Measurements from ENCODE around the gene MRPL52. TPM values are rescaled to one million over a fixed set of nuclear protein-coding genes. Genes with fewer than 3 reads are reported as not detected.

MRPL52 gene
- total RNA-seq, 1 experiment from 2014 or later = 89.5 TPM

DNA sequence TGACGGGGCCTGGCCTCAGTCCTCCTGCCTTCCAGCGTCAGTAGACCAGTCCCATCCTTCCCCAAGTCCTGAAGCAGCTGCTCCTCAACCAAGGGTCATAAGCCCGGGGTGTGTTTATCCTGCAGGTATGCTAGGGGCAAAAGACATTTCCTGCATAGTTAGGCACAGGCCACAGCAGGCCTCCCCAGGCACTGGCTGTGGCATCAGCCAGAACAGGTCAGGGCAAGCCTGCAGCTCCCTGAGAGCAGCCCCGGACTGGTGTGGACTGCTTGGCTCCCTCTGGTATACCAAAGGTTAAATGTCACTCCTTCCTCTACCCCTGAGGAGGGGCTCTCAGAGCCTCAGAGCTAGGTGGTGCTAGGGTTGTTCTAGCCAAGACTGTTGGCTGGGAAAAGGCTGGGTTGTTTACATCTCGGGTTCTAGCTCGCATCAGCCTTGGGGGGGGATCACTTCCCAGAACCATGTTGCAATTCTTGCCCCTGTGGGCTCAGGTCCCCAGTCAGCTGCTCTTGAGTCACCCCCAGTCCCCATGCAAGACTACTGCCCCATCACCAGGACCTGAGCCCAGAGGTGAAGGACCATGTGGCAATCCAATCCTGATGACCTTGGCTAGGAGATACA, 9.6 kb downstream of the MRPL52 start:
- intact Hi-C loops (cut with micrococcal nuclease; ENCODE audit: unreplicated experiment) (no loop called here), in situ Hi-C loops (cut with HindIII; ENCODE audit: low pct_unique_long_range_greater_than_20kb, low sequenced_read_pairs) (no loop called here)
- CTCF ChIA-PET = interaction anchor here (1.0 kb wide), 1 partner anchor 13 kb away, joined by 3 read pairs; no protein-coding TSS in a partner anchor
- TF ChIP-seq REST (IDR thresholded peaks at IDR 0.05; ENCODE audit: insufficient read depth in 1 of 2, low read depth in 2 of 2, low read length in 1 of 2) (no peak), CTCF (IDR thresholded peaks at IDR 0.05) (no peak), SIN3A (IDR thresholded peaks at IDR 0.05; ENCODE audit: borderline replicate concordance, insufficient read depth, low read depth, low read length) (no peak), TCF7L2 (IDR thresholded peaks at IDR 0.05; ENCODE audit: low read depth, low read length) (no peak), POLR2AphosphoS5 (IDR thresholded peaks at IDR 0.05; ENCODE audit: low read depth, low read length) (no peak)
- Histone ChIP-seq H3K4me3 (ENCODE audit: low read depth in 2 of 2, low read length in 2 of 2) (no peak overlapping the region), H3K9me3 (ENCODE audit: control insufficient read depth, insufficient read depth, low read depth, low read length) (no peaks in the 10 kb centered on the region), H3K27ac (ENCODE audit: low read length) (no peak overlapping the region), H3K4me1 (ENCODE audit: control insufficient read depth, insufficient read depth, low read length) (no peaks in the 10 kb centered on the region; the same call in none of the 2 replicates), H3K27me3 (ENCODE audit: control insufficient read depth, insufficient read depth, low read length) (no peaks in the 10 kb centered on the region), H3K36me3 (ENCODE audit: control insufficient read depth, insufficient read depth, low read length) (no peaks in the 10 kb centered on the region)
- POLR2A ChIA-PET = no interaction called here
- no TSS peak for BruUV-seq (replicated peaks)
- ATAC-seq (no peak), DNase-seq (ENCODE audit: low read depth, low spot score) (no peak)

- in situ Hi-C loops (cut with HindIII; ENCODE audit: low pct_unique_long_range_greater_than_20kb, low sequenced_read_pairs) = no loop called here
- Histone ChIP-seq H3K4me1 (ENCODE audit: control insufficient read depth, insufficient read depth, low read length) (no peaks in the 10 kb centered on the region; the same call in 1 of the 2 replicates), H3K4me3 (ENCODE audit: low read depth in 2 of 2, low read length in 2 of 2) (no peak overlapping the region), H3K36me3 (ENCODE audit: control insufficient read depth, insufficient read depth, low read length) (no peaks in the 10 kb centered on the region), H3K27me3 (ENCODE audit: control insufficient read depth, insufficient read depth, low read length) (no peaks in the 10 kb centered on the region), H3K27ac (ENCODE audit: low read length) (no peak overlapping the region), H3K9me3 (ENCODE audit: control insufficient read depth, insufficient read depth, low read depth, low read length) (no peaks in the 10 kb centered on the region)
- ChIA-PET CTCF (no interaction called here), POLR2A (no interaction called here)
- intact Hi-C loops (cut with micrococcal nuclease; ENCODE audit: unreplicated experiment) = no loop called here
- no peak for DNase-seq (ENCODE audit: low read depth, low spot score)
- BruUV-seq (replicated peaks) = no TSS peak
- TF ChIP-seq CTCF (IDR thresholded peaks at IDR 0.05) (no peak), REST (IDR thresholded peaks at IDR 0.05; ENCODE audit: insufficient read depth in 1 of 2, low read depth in 2 of 2, low read length in 1 of 2) (no peak), SIN3A (IDR thresholded peaks at IDR 0.05; ENCODE audit: borderline replicate concordance, insufficient read depth, low read depth, low read length) (no peak), TCF7L2 (IDR thresholded peaks at IDR 0.05; ENCODE audit: low read depth, low read length) (no peak), POLR2AphosphoS5 (IDR thresholded peaks at IDR 0.05; ENCODE audit: low read depth, low read length) (no peak)
- no peak for ATAC-seq
Measured at GRCh38 chr14:22841311-22841710, 11.6 kb downstream of the MRPL52 start.
